Kidney (tissue), 14 donors: ENCODE data around the gene ATP6V0D1. TPM values are rescaled to one million over a fixed set of nuclear protein-coding genes. Genes with fewer than 3 reads are reported as not detected.
"Not testable (repeated sequence)": the region's sequence is repeated elsewhere in the genome, so short reads cannot be mapped to it uniquely, and the experiment has no call there.

ENCODE experiments used
- DNase-seq, 5 donors: peaks; one replicate each; pipeline ENCODE4 v3.0.0-alpha.2; 2013 to 2020
- FAIRE-seq: peaks from 2 replicates; lab custom pipeline; 2012; peaks lifted over from hg19 to GRCh38; lab: Jason Lieb, UNC
- H3K27ac ChIP-seq, 2 donors: one replicate each; pipeline ENCODE4 v1.7.0; 2013; ENCODE audit warnings: low read depth in 2 of 2, low read length in 2 of 2, inconsistent platforms in 1 of 2
- H3K27me3 ChIP-seq: one replicate; pipeline ENCODE4 v1.7.1; 2013; ENCODE audit warnings: low read length, inconsistent platforms; ENCODE audit not compliant: control insufficient read depth, insufficient read depth
- H3K36me3 ChIP-seq, 3 donors: one replicate each; pipeline versions ENCODE4 v1.7.0 to v1.7.1; 2013; ENCODE audit warnings: low read length in 3 of 3, control low read depth in 1 of 3, inconsistent platforms in 1 of 3; ENCODE audit not compliant: insufficient read depth in 3 of 3, control insufficient read depth in 2 of 3
- H3K4me1 ChIP-seq, 3 donors: one replicate each; pipeline versions ENCODE4 v1.7.0 to v1.7.1; 2013; ENCODE audit warnings: low read length in 3 of 3, inconsistent platforms in 1 of 3, low read depth in 1 of 3; ENCODE audit not compliant: control insufficient read depth in 2 of 3, insufficient read depth in 2 of 3
- H3K4me3 ChIP-seq, 3 donors: one replicate each; pipeline versions ENCODE4 v1.7.0 to v1.8.1; 2013; ENCODE audit warnings: low read length in 3 of 3, control low read depth in 1 of 3, inconsistent platforms in 1 of 3
- H3K9ac ChIP-seq, 3 donors: one replicate each; pipeline versions ENCODE4 v1.7.0 to v1.7.1; 2013; ENCODE audit warnings: low read length in 3 of 3, control low read depth in 1 of 3, inconsistent platforms in 1 of 3
- H3K9me3 ChIP-seq, 3 donors: one replicate each; pipeline versions ENCODE4 v1.7.0 to v1.7.1; 2013; ENCODE audit warnings: low read length in 3 of 3, control low read depth in 1 of 3, inconsistent platforms in 1 of 3; ENCODE audit not compliant: control insufficient read depth in 2 of 3, insufficient read depth in 1 of 3
- intact Hi-C: fragments of 100-400 bp; cut with DNase I; formaldehyde crosslinking; loops from one replicate; pipeline ENCODE4 v1.11.1; 2022
- polyA plus RNA-seq: library from polyadenylated mRNA; stranded (reverse); fragments of 350-450 nt; fragmentation: Illumina TruSeq; extraction: RNeasy Lipid Tissue Mini Kit (QIAGEN cat#74804); gene quantifications from one replicate; pipeline ENCODE4 v1.2.3, GENCODE V29; 2014; ENCODE audit warnings: low read depth, low replicate concordance; ENCODE audit not compliant: insufficient read depth
- total RNA-seq: library from RNA; stranded (reverse); fragmentation: NEBNext Ultra II Directional; extraction: Animal tissue kit (Norgen Biotek cat#: 25700); gene quantifications from one replicate; pipeline ENCODE4 v1.2.1, GENCODE V29; 2021
- TF ChIP-seq, protein P1 (sequence below): IDR thresholded peaks from 3 replicates; pipeline ENCODE4 v1.5.1; 2012; ENCODE audit warnings: mild to moderate bottlenecking, moderate library complexity, borderline replicate concordance; ENCODE audit not compliant: insufficient read depth; ENCODE audit errors: extremely low read depth
- donor health status: control.
- donor health status: control.
- donor health status: control.
- donor health status: control.
- donor health status: control.
- donor health status: DM: yes; HTN: yes; CAD: no.
- donor health status: Normal renal cell carcinoma (clear cell type).

The ATP6V0D1 gene
- total and polyA plus RNA-seq, 2 donors from 2014 or later: 100 to 208 TPM

DNA sequence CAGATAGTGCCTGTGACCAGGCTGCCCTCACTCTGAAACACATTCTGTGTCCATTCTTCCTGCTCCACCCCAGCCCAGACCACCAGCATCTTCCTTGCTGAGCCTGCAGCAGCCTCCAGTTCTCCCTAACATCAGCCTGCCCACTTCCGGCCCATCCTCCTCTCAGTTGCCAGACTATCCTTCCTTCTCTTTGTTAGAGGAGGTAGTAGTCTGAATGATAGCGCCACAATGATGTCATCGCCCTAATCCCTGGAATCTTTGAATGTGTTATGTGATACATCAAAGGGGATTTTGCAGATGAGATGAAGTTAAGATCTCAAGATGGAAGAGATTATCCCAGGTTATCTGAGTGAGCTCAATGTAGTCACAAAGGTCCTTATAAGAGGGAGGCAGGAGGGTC lies 61.5 kb downstream of the ATP6V0D1 start:
- Histone ChIP-seq H3K36me3 (no peaks in the 10 kb centered on the region), H3K9ac (no peak overlapping the region), H3K27ac (no peak overlapping the region), H3K4me3 (no peak overlapping the region), H3K27me3 (no peaks in the 10 kb centered on the region), H3K4me1 (peaks cover 0 to 2% (median 2%) of the 10 kb centered on the region in 3 donors), H3K9me3 (no peaks in the 10 kb centered on the region)
- DNase-seq: no peak
- intact Hi-C loops: no loop called here
- TF ChIP-seq, protein P1, sequence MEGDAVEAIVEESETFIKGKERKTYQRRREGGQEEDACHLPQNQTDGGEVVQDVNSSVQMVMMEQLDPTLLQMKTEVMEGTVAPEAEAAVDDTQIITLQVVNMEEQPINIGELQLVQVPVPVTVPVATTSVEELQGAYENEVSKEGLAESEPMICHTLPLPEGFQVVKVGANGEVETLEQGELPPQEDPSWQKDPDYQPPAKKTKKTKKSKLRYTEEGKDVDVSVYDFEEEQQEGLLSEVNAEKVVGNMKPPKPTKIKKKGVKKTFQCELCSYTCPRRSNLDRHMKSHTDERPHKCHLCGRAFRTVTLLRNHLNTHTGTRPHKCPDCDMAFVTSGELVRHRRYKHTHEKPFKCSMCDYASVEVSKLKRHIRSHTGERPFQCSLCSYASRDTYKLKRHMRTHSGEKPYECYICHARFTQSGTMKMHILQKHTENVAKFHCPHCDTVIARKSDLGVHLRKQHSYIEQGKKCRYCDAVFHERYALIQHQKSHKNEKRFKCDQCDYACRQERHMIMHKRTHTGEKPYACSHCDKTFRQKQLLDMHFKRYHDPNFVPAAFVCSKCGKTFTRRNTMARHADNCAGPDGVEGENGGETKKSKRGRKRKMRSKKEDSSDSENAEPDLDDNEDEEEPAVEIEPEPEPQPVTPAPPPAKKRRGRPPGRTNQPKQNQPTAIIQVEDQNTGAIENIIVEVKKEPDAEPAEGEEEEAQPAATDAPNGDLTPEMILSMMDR: no peak
- FAIRE-seq: no peak

DNA sequence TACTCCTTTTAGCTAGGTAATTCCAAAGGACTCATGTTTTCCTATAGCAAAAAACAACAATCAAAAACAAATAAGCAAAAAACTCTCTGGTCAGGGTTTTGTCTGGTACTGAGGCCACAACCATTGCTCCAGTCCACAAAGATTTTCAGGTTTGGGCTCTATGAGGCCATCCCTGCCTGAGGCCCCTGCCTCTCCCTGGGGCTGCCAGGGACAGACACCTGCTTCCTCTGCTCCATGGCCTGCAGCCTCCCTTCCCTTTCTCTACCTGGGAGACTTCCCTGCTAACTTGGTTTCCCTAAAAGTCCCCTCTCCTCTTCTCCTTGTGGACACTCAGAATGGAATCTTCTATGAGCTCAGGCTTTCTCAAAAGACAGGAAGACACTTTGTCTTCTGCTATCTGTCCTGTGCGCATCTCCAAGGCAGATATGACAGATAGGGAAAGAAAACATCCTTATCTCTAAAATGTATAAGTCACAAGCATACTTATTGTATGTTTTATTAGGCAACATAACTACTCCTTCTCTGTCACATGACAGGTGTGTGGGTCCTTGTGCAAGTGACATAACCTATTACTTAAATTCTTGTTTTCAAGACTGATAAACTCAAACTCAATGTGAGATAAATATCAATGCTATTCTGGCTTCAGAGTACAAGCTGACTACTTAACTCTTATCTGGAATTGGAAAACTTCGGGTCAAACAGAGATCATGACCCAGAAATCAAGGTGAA lies 63.5 kb downstream of the ATP6V0D1 start:
- DNase-seq: no peak
- Histone ChIP-seq H3K27me3 (no peaks in the 10 kb centered on the region), H3K4me3 (no peak overlapping the region), H3K36me3 (no peaks in the 10 kb centered on the region), H3K9me3 (no peaks in the 10 kb centered on the region), H3K27ac (no peak overlapping the region), H3K9ac (no peak overlapping the region), H3K4me1 (peaks cover 0 to 8% (median 6%) of the 10 kb centered on the region in 3 donors)
- TF ChIP-seq, protein P1: no peak
- FAIRE-seq: no peak
- intact Hi-C loops: no loop called here

DNA sequence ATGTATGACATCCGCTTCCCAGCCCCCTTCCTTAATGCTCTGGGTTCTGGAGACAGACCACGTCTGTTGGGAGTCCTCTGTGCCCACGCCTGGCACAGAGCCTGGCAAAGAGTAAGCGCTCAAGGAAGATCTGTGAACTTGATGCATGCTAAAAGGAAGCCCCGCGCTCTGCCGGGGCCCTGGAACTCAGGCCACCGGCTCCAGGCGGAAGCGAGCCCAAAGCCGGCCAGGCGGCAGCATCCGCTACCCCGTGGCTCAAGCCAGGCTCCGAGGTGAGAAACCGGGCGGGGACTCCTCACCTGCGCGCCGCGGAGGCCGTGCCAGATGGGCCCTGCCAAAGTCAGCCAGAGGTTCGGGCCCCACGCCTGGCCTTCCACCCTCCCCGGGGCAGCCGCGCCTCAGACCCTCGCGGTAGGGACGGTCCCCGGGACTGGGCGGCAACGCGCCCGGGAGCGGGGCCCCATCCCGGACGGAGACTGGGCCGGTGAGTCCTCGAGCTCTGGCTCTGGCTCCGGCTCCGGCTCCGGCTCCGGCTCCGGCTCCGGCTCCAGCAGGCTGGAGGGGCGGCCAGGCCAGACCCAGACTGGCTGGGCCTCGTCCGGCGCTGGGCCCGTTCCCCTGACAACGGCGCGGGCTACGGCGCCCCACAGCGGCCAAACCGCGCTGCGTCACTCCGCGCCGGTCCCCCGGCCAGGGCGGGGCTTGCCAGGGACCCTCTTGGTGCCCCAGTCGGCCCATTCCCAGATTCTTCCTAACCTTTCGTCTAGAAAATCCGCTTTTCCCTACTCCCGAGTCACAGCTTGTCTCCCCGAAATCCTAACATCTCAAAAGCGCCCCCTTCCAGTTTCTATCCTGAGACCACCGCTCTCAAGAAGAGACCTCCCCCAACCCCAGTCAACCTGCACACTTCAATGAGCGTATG lies 64.8 kb downstream of the ATP6V0D1 start, which contains the start of gene ZDHHC1:
ZDHHC1 (minus strand) TSS at position 606 of the 922 bp plus-strand sequence. CDS start 8,702 bp downstream, outside the sequence.
- intact Hi-C loops: no loop called here
- Histone ChIP-seq H3K27ac (peak within 1 kb of the TSS; percentile 91 to 92), H3K4me1 (peaks cover 0 to 8% (median 6%) of the 10 kb centered on the region in 3 donors), H3K36me3 (no peaks in the 10 kb centered on the region), H3K27me3 (no peaks in the 10 kb centered on the region), H3K9ac (peak within 1 kb of the TSS; percentile 41 to 84 (median 49)), H3K4me3 (peak within 1 kb of the TSS; percentile 68 to 80 (median 78)), H3K9me3 (no peaks in the 10 kb centered on the region)
- DNase-seq (peak; percentile 84 to 91 (median 87)), FAIRE-seq (no peak)
- TF ChIP-seq, protein P1: peak; percentile 70

DNA sequence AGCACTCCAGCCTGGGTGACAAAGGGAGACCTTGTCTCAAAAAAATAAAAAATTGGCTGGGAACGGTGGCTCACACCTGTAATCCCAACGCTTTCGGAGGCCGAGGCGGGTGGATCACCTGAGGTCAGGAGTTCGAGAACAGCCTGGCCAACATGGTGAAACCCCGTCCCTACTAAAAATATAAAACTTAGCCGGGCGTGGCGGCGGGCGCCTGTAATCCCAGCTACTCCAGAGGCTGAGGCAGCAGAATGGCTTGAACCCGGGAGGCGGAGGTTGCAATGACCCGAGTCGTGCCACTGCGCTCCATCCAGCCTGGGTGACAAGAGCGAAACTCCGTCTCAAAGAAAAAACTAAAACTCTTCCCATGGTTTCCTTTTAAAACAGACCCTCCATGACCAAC lies 65.5 kb downstream of the ATP6V0D1 start:
- H3K4me1 ChIP-seq, H3K36me3 ChIP-seq, intact Hi-C loops, H3K27me3 ChIP-seq, H3K9me3 ChIP-seq, FAIRE-seq: not testable (repeated sequence)
- peak overlapping the region; percentile 11 to 84 (median 47) for H3K9ac ChIP-seq
- DNase-seq: peak in 2 of 5 donors; percentile 40 to 73
- H3K27ac ChIP-seq: peak overlapping the region; percentile 91 to 92
- H3K4me3 ChIP-seq: peak overlapping the region; percentile 68 to 80 (median 78)
